ENCODE results near the gene C18orf63.

DNA sequence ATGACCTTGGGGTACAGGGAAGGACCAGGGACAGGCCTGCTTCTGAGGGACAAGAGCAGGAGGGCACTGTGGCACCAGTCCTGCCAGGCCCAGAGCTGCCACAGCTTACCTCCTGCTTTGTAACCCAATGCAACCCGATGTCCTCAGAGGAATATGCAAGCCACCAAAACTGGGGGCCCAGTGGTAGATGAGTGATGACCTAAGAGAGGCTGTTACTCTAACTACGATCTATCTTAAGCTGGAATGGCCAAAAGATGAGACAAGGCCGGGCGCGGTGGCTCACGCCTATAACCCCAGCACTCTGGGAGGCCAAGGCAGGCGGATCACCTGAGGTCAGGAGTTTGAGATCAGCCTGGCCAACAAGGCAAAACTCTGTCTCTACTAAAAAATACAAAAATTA is 36.7 kb upstream of the C18orf63 start:
- TF ChIP-seq, protein P1, sequence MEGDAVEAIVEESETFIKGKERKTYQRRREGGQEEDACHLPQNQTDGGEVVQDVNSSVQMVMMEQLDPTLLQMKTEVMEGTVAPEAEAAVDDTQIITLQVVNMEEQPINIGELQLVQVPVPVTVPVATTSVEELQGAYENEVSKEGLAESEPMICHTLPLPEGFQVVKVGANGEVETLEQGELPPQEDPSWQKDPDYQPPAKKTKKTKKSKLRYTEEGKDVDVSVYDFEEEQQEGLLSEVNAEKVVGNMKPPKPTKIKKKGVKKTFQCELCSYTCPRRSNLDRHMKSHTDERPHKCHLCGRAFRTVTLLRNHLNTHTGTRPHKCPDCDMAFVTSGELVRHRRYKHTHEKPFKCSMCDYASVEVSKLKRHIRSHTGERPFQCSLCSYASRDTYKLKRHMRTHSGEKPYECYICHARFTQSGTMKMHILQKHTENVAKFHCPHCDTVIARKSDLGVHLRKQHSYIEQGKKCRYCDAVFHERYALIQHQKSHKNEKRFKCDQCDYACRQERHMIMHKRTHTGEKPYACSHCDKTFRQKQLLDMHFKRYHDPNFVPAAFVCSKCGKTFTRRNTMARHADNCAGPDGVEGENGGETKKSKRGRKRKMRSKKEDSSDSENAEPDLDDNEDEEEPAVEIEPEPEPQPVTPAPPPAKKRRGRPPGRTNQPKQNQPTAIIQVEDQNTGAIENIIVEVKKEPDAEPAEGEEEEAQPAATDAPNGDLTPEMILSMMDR (optimal IDR thresholded peaks at IDR 0.05 in 1 of 3, IDR thresholded peaks at IDR 0.05 in 1 of 3, conservative IDR thresholded peaks at IDR 0.05 in 1 of 3; ENCODE audit: extremely low read depth in 1 of 3, insufficient read depth in 2 of 3, low read length in 3 of 3) = no peak
- TF ChIP-seq EZH2 (IDR thresholded peaks at IDR 0.05; ENCODE audit: low read length) = no peak

Data from keratinocyte (primary cell).